Adrenal gland (tissue), 12 donors: ENCODE data around the gene ROR1. TPM values are rescaled to one million over a fixed set of nuclear protein-coding genes. Genes with fewer than 3 reads are reported as not detected.

ENCODE experiments used
- DNase-seq, 7 donors: peaks; one replicate each; pipeline ENCODE4 v3.0.0-alpha.2; 2019 to 2020
- H3K27ac ChIP-seq, 5 donors: fragments of 200-600 bp; sonication (generic) in 4 of 5; 1 replicate in 3 of 5; 2 replicates in 2 of 5; pipeline versions ENCODE4 v1.5.1 to v1.8.0; 2016 to 2020; ENCODE audit warnings: mild to moderate bottlenecking in 1 of 5
- H3K27me3 ChIP-seq: fragments of 200-600 bp; 2 replicates; pipeline ENCODE4 v1.8.0; 2021
- H3K36me3 ChIP-seq, 2 donors: fragments of 200-600 bp; replicated peaks in 1 of 2; 1 replicate in 1 of 2; 2 replicates in 1 of 2; pipeline versions ENCODE4 v1.5.1 to v1.8.0; 2018 to 2022
- H3K4me1 ChIP-seq, 2 donors: fragments of 200-600 bp; replicated peaks in 1 of 2; 1 replicate in 1 of 2; 2 replicates in 1 of 2; pipeline versions ENCODE4 v1.5.1 to v1.8.0; 2018 to 2021
- H3K4me3 ChIP-seq, 4 donors: fragments of 200-600 bp; sonication (generic) in 3 of 4; one replicate each; pipeline ENCODE4 v1.5.1; 2016 to 2018
- H3K9me3 ChIP-seq, 3 donors: fragments of 200-600 bp; sonication (generic) in 1 of 3; replicated peaks in 1 of 3; 1 replicate in 2 of 3; 2 replicates in 1 of 3; pipeline versions ENCODE4 v1.5.1 to v1.8.0; 2016 to 2021
- POLR2A ChIP-seq, 2 donors: fragments of 450-650 bp; IDR thresholded peaks; one replicate each; pipeline ENCODE4 v1.6.1; 2017; ENCODE audit warnings: antibody characterized with exemption in 2 of 2, mild to moderate bottlenecking in 2 of 2, moderate library complexity in 1 of 2
- WGBS, 4 donors: extraction: QIAGEN DNeasy Blood & Tissue Kit in 2 of 4; methylation state at CpG; one replicate each; pipeline versions ENCODE4 v1.1.5 to v1.1.7; 2013 to 2017; 5-methylcytosine and 5-hydroxymethylcytosine counted together
- intact Hi-C, 2 donors: fragments of 100-400 bp; cut with DNase I; formaldehyde crosslinking; loops; one replicate each; pipeline versions ENCODE4 v1.14.1 to v1.15.0; 2022 to 2023
- polyA plus RNA-seq, 3 donors: library from polyadenylated mRNA; stranded (reverse); fragments of 200-250 nt in 2 of 3; fragments of 350-450 nt in 1 of 3; fragmentation: Illumina TruSeq in 1 of 3; extraction: RNeasy Lipid Tissue Mini Kit (QIAGEN cat#74804) in 1 of 3; gene quantifications; one replicate each; pipeline ENCODE4 v1.2.3, GENCODE V29; 2013 to 2014
- total RNA-seq, 9 donors: library from RNA; depleted of rRNA in 4 of 9; stranded (reverse); fragments of >200 nt in 4 of 9; fragments of 120-200 nt in 1 of 9; fragmentation: NEBNext Ultra II Directional in 1 of 9; extraction: Animal tissue kit (Norgen Biotek cat#: 25700) in 1 of 9; gene quantifications; one replicate each; pipeline versions ENCODE4 v1.1.0 to v1.2.4, GENCODE V29; 2013 to 2023
- TF ChIP-seq, protein P1 (sequence below), 6 experiments: fragments of 450-650 bp in 4 of 6; fragments of 200-600 bp in 2 of 6; sonication (generic) in 1 of 6; IDR thresholded peaks; 1 replicate in 5 of 6; 2 replicates in 1 of 6; pipeline versions ENCODE4 v1.5.1 to v1.8.0; 2016 to 2021; ENCODE audit warnings: antibody characterized with exemption in 6 of 6, mild to moderate bottlenecking in 2 of 6, moderate library complexity in 1 of 6
- donor health status: healthy with polysubstance abuse.
- donor health status: Bipolar disorder and iron deficiency.
- donor health status: DM: yes; HTN: yes; CAD: no.
- donor health status: DM: no; HTN: no; CAD: no.
- donor health status: DM: no; HTN: no; CAD: no.
- donor health status: DM: yes; HTN: yes; CAD: no.

ROR1 gene
- total and polyA plus RNA-seq, 12 donors: 0.54 to 4.6 (median 2.6) TPM

DNA sequence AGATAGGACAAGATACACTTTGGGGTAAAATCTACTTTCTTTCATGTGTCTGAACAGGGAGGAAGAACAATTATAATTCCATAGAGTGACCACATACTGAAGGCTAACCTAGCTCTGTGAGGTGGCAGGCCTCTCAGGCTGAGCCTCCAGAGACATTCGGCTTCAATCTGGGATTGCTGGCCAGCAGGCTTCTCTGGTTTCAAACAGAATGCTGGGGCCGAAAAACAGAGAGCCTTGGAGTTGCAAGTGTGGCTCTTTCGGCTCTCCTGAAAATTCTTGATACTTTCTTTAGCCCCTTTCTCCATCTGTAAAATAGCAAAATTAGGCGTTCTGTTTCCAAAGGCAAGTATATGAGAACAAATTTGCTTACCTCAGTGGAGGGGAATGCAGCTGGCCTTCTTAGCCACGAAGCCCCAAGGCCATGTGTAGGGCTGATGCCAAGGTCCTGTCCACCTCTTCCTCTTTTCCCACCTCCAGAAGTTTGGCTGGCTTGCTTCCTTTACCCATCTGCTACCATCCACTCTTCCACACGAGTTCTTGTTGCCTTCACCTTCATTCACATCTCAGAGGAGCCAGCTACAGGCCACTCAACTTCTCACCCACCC, 399.6 kb downstream of the ROR1 start:
- 75 to 88% (median 77%) methylated on average over 6 of the region's 6 CpGs for WGBS, 4 donors
- Histone ChIP-seq H3K4me3 (no peak overlapping the region), H3K27ac (no peak overlapping the region), H3K27me3 (no peaks in the 10 kb centered on the region), H3K4me1 (peaks cover 0 to 15% of the 10 kb centered on the region in 2 donors), H3K36me3 (no peaks in the 10 kb centered on the region), H3K9me3 (no peaks in the 10 kb centered on the region)
- TF ChIP-seq POLR2A (IDR thresholded peaks at IDR 0.05): no peak
- TF ChIP-seq, protein P1, sequence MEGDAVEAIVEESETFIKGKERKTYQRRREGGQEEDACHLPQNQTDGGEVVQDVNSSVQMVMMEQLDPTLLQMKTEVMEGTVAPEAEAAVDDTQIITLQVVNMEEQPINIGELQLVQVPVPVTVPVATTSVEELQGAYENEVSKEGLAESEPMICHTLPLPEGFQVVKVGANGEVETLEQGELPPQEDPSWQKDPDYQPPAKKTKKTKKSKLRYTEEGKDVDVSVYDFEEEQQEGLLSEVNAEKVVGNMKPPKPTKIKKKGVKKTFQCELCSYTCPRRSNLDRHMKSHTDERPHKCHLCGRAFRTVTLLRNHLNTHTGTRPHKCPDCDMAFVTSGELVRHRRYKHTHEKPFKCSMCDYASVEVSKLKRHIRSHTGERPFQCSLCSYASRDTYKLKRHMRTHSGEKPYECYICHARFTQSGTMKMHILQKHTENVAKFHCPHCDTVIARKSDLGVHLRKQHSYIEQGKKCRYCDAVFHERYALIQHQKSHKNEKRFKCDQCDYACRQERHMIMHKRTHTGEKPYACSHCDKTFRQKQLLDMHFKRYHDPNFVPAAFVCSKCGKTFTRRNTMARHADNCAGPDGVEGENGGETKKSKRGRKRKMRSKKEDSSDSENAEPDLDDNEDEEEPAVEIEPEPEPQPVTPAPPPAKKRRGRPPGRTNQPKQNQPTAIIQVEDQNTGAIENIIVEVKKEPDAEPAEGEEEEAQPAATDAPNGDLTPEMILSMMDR (IDR thresholded peaks at IDR 0.05): no peak
- DNase-seq: no peak
- intact Hi-C loops: no loop called here

DNA sequence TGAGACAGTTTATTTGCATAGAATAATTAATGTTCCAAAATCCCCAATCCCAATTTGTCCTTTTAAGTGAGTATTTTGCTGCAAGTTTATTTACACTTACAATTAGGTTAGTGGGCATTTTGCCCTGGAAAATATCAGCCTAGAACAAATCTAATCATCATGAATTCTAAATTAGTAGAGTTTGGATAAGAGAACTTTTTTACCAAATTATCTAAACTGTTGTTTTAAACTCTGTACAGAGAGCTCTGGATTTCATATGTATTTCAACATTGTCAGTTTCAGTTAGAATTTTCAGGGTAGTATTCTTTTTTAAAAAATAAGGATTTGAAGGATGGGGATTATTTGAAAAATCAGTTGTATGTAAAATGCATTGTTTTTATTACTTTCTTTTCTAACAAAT, 401.8 kb downstream of the ROR1 start:
- intact Hi-C loops: no loop called here
- Histone ChIP-seq H3K4me1 (peaks cover 0 to 15% of the 10 kb centered on the region in 2 donors), H3K36me3 (no peaks in the 10 kb centered on the region), H3K9me3 (no peaks in the 10 kb centered on the region), H3K4me3 (no peak overlapping the region), H3K27ac (no peak overlapping the region), H3K27me3 (no peaks in the 10 kb centered on the region)
- TF ChIP-seq, protein P1 (IDR thresholded peaks at IDR 0.05): no peak
- TF ChIP-seq POLR2A (IDR thresholded peaks at IDR 0.05): no peak
- DNase-seq: no peak

DNA sequence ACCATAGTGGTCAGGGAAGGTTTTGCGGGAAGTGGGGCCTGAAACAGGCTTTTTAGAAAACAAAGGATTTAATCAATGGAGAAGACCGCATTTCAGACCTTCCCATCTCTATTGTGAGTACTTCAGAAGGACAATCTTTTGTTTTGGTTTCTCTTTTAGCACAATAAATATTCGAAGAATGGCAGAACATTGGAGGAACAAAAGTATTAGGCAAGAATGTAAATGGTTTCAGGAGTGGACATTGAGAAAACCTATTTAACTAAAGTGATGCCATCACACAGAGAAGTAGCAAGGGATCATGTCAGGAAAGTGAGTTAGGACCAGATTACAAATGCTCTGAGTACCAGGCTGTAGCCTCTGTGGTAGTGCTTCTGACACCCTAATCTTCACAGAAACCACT, 402.8 kb downstream of the ROR1 start:
- peaks cover 0 to 15% of the 10 kb centered on the region in 2 donors for H3K4me1 ChIP-seq
- no peak overlapping the region for H3K4me3 ChIP-seq
- H3K36me3 ChIP-seq: no peaks in the 10 kb centered on the region
- DNase-seq: no peak
- no peaks in the 10 kb centered on the region for H3K27me3 ChIP-seq
- intact Hi-C loops: no loop called here
- no peaks in the 10 kb centered on the region for H3K9me3 ChIP-seq
- 78 to 88% (median 84%) methylated on average over 3 of the region's 3 CpGs for WGBS, 4 donors
- TF ChIP-seq, protein P1 (IDR thresholded peaks at IDR 0.05): no peak
- no peak for TF ChIP-seq POLR2A (IDR thresholded peaks at IDR 0.05)
- H3K27ac ChIP-seq: no peak overlapping the region

DNA sequence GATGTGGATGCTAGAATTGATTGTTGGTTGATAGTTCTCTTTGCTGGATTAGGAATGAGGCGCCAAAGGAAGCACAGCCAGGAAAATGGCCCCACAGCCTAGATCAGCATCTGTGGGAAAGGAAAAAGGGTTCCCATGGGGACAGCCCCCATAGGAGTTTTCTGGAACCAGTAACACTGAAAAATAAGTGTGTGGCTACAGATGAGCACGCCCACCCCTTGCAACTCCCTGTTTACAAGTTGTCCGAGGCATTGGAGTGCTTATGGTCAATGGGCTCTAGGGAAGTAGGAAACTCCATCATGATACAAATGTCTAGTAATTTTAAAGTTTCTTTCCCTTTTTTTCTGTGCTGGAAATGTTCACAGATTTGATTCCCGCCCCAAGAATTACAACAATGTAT, 405.8 kb downstream of the ROR1 start:
- no peak for DNase-seq
- H3K4me1 ChIP-seq: peaks cover 0 to 2% of the 10 kb centered on the region in 2 donors
- H3K36me3 ChIP-seq: no peaks in the 10 kb centered on the region
- intact Hi-C loops: no loop called here
- H3K27me3 ChIP-seq: no peaks in the 10 kb centered on the region
- TF ChIP-seq, protein P1 (IDR thresholded peaks at IDR 0.05): no peak
- TF ChIP-seq POLR2A (IDR thresholded peaks at IDR 0.05): no peak
- H3K4me3 ChIP-seq: no peak overlapping the region
- no peak overlapping the region for H3K27ac ChIP-seq
- no peaks in the 10 kb centered on the region for H3K9me3 ChIP-seq
- 83 to 91% (median 87%) methylated on average over 4 of the region's 4 CpGs for WGBS, 4 donors
